Stimulated activated naive CD4-positive, alpha-beta T cell (primary cell): ENCODE data around the gene EP400.
"Not testable (repeated sequence)": the region's sequence is repeated elsewhere in the genome, so short reads cannot be mapped to it uniquely, and the experiment has no call there.

Experiments used
- DNase-seq, 6 experiments: peaks; one replicate each; lab custom pipeline; 2025; lab: John Stamatoyannopoulos, UW

EP400 gene

GRCh38 chr12:132085291-132085635 lies 135.5 kb downstream of the EP400 start:
- DNase-seq: no peak

- DNase-seq: no peak
These were observed 139.7 kb downstream of the EP400 start for GRCh38 chr12:132089407-132089910.

GRCh38 chr12:132094269-132094891 lies 144.6 kb downstream of the EP400 start:
- DNase-seq: no peak

- peak in 2 of 6 experiments; percentile 22 to 36 for DNase-seq
These were observed 146.0 kb downstream of the EP400 start for GRCh38 chr12:132095520-132096409.

- DNase-seq: no peak
These were observed 150.0 kb downstream of the EP400 start for GRCh38 chr12:132099739-132100138.

GRCh38 chr12:132100306-132101065 lies 150.7 kb downstream of the EP400 start:
- no peak for DNase-seq

- no peak for DNase-seq
These were observed 152.6 kb downstream of the EP400 start for GRCh38 chr12:132102297-132102696.

- DNase-seq: not testable (repeated sequence)
These were observed 153.3 kb downstream of the EP400 start for GRCh38 chr12:132103072-132103471.

GRCh38 chr12:132103542-132104308 lies 154.0 kb downstream of the EP400 start:
- DNase-seq: no peak

- no peak for DNase-seq
These were observed 155.7 kb downstream of the EP400 start for GRCh38 chr12:132105467-132105866.

GRCh38 chr12:132106921-132107320 lies 157.2 kb downstream of the EP400 start:
- DNase-seq: no peak

- DNase-seq: no peak
These were observed 158.6 kb downstream of the EP400 start for GRCh38 chr12:132108211-132108832.

- DNase-seq: no peak
These were observed 160.0 kb downstream of the EP400 start for GRCh38 chr12:132109741-132110140.

- DNase-seq: no peak
These were observed 160.9 kb downstream of the EP400 start for GRCh38 chr12:132110677-132111076.

- no peak for DNase-seq
These were observed 162.0 kb downstream of the EP400 start for GRCh38 chr12:132111654-132112304.

- DNase-seq: no peak
These were observed 164.9 kb downstream of the EP400 start for GRCh38 chr12:132114667-132115066.

GRCh38 chr12:132115500-132115899 lies 165.8 kb downstream of the EP400 start:
- no peak for DNase-seq

GRCh38 chr12:132116709-132117557 lies 167.2 kb downstream of the EP400 start:
- DNase-seq: no peak

GRCh38 chr12:132117558-132117875 lies 167.8 kb downstream of the EP400 start:
- DNase-seq: no peak

- no peak for DNase-seq
These were observed 169.1 kb downstream of the EP400 start for GRCh38 chr12:132118876-132119275.
